Loucy (cell line): ENCODE measurements around the gene TMEM190.

Source experiments
- EZH2phosphoT487 ChIP-seq: fragments of 200-600 bp; IDR thresholded peaks from 2 replicates; pipeline ENCODE4 v1.6.1; 2018; ENCODE audit warnings: antibody characterized with exemption, mild to moderate bottlenecking, moderate library complexity, borderline replicate concordance
- TF ChIP-seq, protein P1 (sequence below): fragments of 200-600 bp; sonication (generic); conservative IDR thresholded peaks from 2 replicates; pipeline ENCODE4 v1.5.1; 2014; ENCODE audit warnings: mild to moderate bottlenecking, antibody characterized with exemption, low read length

DNA sequence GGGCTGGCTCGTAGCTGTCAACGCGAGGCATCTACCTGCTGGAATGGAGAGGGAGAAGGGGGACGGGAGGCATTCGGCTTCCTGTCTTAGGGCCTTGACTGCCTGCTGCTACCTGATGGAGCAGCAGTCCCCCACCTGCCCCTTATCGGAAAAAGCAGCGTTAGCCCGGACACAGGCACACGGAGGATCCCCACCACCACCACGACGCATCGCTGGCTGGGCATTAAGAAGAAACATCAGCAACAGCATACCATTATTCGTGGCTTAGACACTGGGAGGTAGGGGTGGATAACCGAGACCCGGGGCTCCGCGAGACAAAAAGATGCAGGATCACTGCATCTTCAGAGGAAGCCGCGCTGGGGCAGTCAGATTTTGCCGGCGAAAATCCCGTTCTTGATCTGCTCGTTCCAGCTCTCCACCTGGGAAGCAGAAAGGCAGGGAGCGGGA is 23.2 kb upstream of the TMEM190 start:
- TF ChIP-seq, protein P1, sequence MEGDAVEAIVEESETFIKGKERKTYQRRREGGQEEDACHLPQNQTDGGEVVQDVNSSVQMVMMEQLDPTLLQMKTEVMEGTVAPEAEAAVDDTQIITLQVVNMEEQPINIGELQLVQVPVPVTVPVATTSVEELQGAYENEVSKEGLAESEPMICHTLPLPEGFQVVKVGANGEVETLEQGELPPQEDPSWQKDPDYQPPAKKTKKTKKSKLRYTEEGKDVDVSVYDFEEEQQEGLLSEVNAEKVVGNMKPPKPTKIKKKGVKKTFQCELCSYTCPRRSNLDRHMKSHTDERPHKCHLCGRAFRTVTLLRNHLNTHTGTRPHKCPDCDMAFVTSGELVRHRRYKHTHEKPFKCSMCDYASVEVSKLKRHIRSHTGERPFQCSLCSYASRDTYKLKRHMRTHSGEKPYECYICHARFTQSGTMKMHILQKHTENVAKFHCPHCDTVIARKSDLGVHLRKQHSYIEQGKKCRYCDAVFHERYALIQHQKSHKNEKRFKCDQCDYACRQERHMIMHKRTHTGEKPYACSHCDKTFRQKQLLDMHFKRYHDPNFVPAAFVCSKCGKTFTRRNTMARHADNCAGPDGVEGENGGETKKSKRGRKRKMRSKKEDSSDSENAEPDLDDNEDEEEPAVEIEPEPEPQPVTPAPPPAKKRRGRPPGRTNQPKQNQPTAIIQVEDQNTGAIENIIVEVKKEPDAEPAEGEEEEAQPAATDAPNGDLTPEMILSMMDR = no peak
- no peak for TF ChIP-seq EZH2phosphoT487
